Stimulated activated CD4-positive, alpha-beta T cell treated with anti-CD3 and anti-CD28 coated beads, Interleukin-2, amount 100 ng/mL, for 48 hours (primary cell): ENCODE data around the gene TPSD1.

Experiments used
- DNase-seq, 2 donors: peaks; one replicate each; pipeline ENCODE4 v3.0.0-alpha.2; 2020

The TPSD1 gene

DNA sequence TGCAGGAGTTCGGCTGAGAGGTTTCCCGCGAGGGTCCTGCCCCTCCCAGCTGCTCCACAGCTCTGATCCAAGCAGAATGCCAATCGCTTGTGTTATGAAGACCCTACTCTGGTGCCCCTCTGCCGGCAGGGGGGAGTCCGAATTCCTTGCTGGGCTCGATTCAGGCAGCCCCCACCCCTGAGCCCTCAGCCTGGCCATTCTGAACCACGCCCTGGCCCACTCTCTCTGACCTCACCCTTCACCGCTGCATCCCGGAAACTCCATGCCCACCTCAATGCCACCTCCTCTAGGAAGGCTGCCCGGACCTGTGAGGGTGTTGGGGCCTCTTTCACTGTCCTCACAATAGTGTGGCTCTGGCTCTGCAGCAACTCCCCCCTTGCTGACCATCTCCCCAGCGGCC is 45.7 kb downstream of the TPSD1 start:
- no peak for DNase-seq

- DNase-seq, result no peak
These were observed 50.0 kb downstream of the TPSD1 start for GRCh38 chr16:1305823-1306222.

- DNase-seq, result no peak
These were observed 50.5 kb downstream of the TPSD1 start for GRCh38 chr16:1306334-1306733.

- no peak for DNase-seq
These were observed 52.4 kb downstream of the TPSD1 start for GRCh38 chr16:1308036-1308976.
